GM19238 (cell line): Measurements from ENCODE around the gene ITPRID2.
A peak's percentile ranks its signal among the peaks of the same experiment; 100 is the strongest.

Experiments
- DNase-seq: peaks from one replicate; pipeline ENCODE4 v3.0.0; 2011; ENCODE audit warnings: low spot score; ENCODE audit not compliant: insufficient read length

ITPRID2 gene

GRCh38 chr2:181882246-181883020 is 9.1 kb upstream of the ITPRID2 start:
- DNase-seq, result no peak

GRCh38 chr2:181884601-181885000 is 6.9 kb upstream of the ITPRID2 start:
- DNase-seq, result no peak

- no peak for DNase-seq
Measured at GRCh38 chr2:181885096-181885495, 6.4 kb upstream of the ITPRID2 start.

- DNase-seq, result no peak
Measured at GRCh38 chr2:181886192-181886591, 5.3 kb upstream of the ITPRID2 start.

- DNase-seq, result no peak
Measured at GRCh38 chr2:181887045-181887444, 4.5 kb upstream of the ITPRID2 start.

GRCh38 chr2:181889776-181890175 is 1.8 kb upstream of the ITPRID2 start:
- DNase-seq, result no peak

- DNase-seq, result no peak
Measured at GRCh38 chr2:181890271-181890670, 1.3 kb upstream of the ITPRID2 start.

GRCh38 chr2:181891966-181892798 is 652 bp downstream of the ITPRID2 start:
- peak; percentile 30 for DNase-seq

- no peak for DNase-seq
Measured at GRCh38 chr2:181892799-181893435, 1.4 kb downstream of the ITPRID2 start.

- no peak for DNase-seq
Measured at GRCh38 chr2:181894381-181894780, 2.9 kb downstream of the ITPRID2 start.

GRCh38 chr2:181895818-181896217 is 4.3 kb downstream of the ITPRID2 start:
- DNase-seq, result no peak

GRCh38 chr2:181896286-181896685 is 4.8 kb downstream of the ITPRID2 start:
- no peak for DNase-seq

GRCh38 chr2:181900007-181900651 is 8.6 kb downstream of the ITPRID2 start:
- DNase-seq, result no peak

GRCh38 chr2:181902625-181903024 is 11.1 kb downstream of the ITPRID2 start:
- DNase-seq, result no peak

GRCh38 chr2:181904022-181904632 is 12.6 kb downstream of the ITPRID2 start:
- DNase-seq, result no peak

GRCh38 chr2:181907057-181907456 is 15.5 kb downstream of the ITPRID2 start:
- DNase-seq, result no peak

GRCh38 chr2:181907635-181908034 is 16.1 kb downstream of the ITPRID2 start:
- no peak for DNase-seq

- DNase-seq, result no peak
Measured at GRCh38 chr2:181910028-181910831, 18.7 kb downstream of the ITPRID2 start.

- DNase-seq, result no peak
Measured at GRCh38 chr2:181911830-181912229, 20.3 kb downstream of the ITPRID2 start.

GRCh38 chr2:181915102-181915501 is 23.6 kb downstream of the ITPRID2 start:
- no peak for DNase-seq
